Stimulated activated naive CD8-positive, alpha-beta T cell treated with anti-CD3 and anti-CD28 coated beads, Interleukin-15, Interleukin-2, amounts not matched to agents 100 ng/mL and 50 ng/mL, for 24 hours (primary cell): ENCODE measurements around the gene RMND5B.

Experiments used
- H3K27ac Mint-ChIP-seq: one replicate; pipeline ENCODE4 v1.8.0; 2021; ENCODE audit warnings: mild to moderate bottlenecking, mixed read lengths
- H3K27me3 Mint-ChIP-seq: one replicate; pipeline ENCODE4 v1.8.0; 2021; ENCODE audit warnings: mixed read lengths
- H3K36me3 Mint-ChIP-seq: one replicate; pipeline ENCODE4 v1.8.0; 2021; ENCODE audit warnings: low read depth, mixed read lengths
- H3K4me1 Mint-ChIP-seq: one replicate; pipeline ENCODE4 v1.8.0; 2021; ENCODE audit warnings: low read depth, mixed read lengths
- H3K4me3 Mint-ChIP-seq: one replicate; pipeline ENCODE4 v1.8.0; 2021; ENCODE audit warnings: mild to moderate bottlenecking, mixed read lengths
- H3K9me3 Mint-ChIP-seq: one replicate; pipeline ENCODE4 v1.8.0; 2021; ENCODE audit warnings: mixed read lengths

The RMND5B gene

DNA sequence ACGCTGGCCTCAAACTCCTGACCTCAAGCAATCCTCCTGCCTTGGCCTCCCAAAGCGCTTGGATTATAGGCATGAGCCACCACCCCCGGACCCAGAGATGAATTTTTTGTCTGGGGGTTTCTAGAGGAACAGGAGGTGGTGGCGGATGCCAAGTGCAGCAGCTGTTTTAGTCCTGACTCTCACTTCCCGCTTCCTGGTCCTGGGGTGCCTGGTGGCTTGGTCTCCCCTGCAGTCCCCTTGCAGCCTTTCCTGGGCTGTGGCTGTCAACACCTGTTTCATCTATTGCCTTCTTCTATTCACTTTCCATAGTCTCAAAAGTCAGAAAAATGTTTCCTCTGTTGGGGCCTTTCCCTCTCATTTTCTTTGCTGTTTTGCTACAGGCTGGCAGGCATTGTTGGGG, 29.4 kb downstream of the RMND5B start:
- H3K9me3 Mint-ChIP-seq, result no peaks in the 10 kb centered on the region
- no peaks in the 10 kb centered on the region for H3K36me3 Mint-ChIP-seq
- H3K27me3 Mint-ChIP-seq, result peaks cover 6% of the 10 kb centered on the region
- no peak overlapping the region for H3K4me3 Mint-ChIP-seq
- no peak overlapping the region for H3K27ac Mint-ChIP-seq
- peaks cover 9% of the 10 kb centered on the region for H3K4me1 Mint-ChIP-seq

- peaks cover 8% of the 10 kb centered on the region for H3K4me1 Mint-ChIP-seq
- no peaks in the 10 kb centered on the region for H3K9me3 Mint-ChIP-seq
- no peaks in the 10 kb centered on the region for H3K36me3 Mint-ChIP-seq
- no peak overlapping the region for H3K27ac Mint-ChIP-seq
- H3K27me3 Mint-ChIP-seq, result peaks cover 6% of the 10 kb centered on the region
- no peak overlapping the region for H3K4me3 Mint-ChIP-seq
Measured at GRCh38 chr5:178162481-178162880, 31.7 kb downstream of the RMND5B start.

GRCh38 chr5:178163772-178164735, 33.2 kb downstream of the RMND5B start:
- no peaks in the 10 kb centered on the region for H3K36me3 Mint-ChIP-seq
- peaks cover 8% of the 10 kb centered on the region for H3K4me1 Mint-ChIP-seq
- H3K4me3 Mint-ChIP-seq, result peak overlapping the region; percentile 23
- H3K9me3 Mint-ChIP-seq, result no peaks in the 10 kb centered on the region
- H3K27ac Mint-ChIP-seq, result no peak overlapping the region
- peaks cover 6% of the 10 kb centered on the region for H3K27me3 Mint-ChIP-seq

DNA sequence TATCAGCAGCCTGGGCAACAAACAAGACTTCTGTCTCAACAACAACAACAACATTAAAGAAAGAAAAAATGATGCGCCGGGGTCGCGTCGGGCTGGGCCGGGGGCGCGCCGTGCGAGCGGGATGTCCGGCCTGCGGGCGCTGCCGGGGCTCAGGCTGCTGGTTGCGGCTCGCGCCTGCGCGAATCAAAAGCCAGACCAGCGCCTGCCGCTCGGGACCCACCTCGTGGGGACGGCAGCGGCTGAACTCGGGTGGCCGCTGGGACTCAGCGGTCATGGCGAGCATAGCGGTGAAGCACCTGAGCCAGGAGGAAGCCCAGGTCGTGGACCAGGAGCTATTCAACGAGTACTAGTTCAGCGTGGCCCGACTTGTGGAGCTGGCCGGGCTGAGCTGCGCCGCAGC, 34.8 kb downstream of the RMND5B start:
- no peak overlapping the region for H3K27ac Mint-ChIP-seq

DNA sequence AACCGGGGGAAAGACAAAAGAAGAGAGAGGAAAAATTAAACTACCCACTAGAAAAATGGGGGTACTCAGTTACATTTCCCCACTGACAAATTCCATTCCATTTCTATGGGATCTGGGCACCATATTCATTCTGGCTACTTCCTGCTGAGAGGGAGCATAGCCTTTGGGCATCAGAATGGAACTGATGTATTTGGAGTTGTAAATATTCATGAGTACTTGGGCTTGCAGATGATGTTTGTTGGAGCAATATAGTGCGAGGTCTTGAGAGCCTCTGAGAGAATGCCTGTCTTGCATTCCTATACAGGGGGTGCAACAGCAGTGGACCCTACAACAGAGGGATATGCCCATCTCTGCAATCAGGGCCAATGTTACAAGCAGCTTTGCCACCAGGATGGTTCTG, 39.6 kb downstream of the RMND5B start:
- H3K4me3 Mint-ChIP-seq, result no peak overlapping the region
- H3K27ac Mint-ChIP-seq, result no peak overlapping the region
- no peaks in the 10 kb centered on the region for H3K4me1 Mint-ChIP-seq
- H3K9me3 Mint-ChIP-seq, result no peaks in the 10 kb centered on the region
- no peaks in the 10 kb centered on the region for H3K27me3 Mint-ChIP-seq
- no peaks in the 10 kb centered on the region for H3K36me3 Mint-ChIP-seq

More for the DNA sequence above, 34.8 kb downstream of the RMND5B start:
- Mint-ChIP-seq H3K4me3 (no peak overlapping the region), H3K9me3 (no peaks in the 10 kb centered on the region), H3K4me1 (peaks cover 8% of the 10 kb centered on the region), H3K27me3 (peaks cover 6% of the 10 kb centered on the region), H3K36me3 (no peaks in the 10 kb centered on the region)

DNA sequence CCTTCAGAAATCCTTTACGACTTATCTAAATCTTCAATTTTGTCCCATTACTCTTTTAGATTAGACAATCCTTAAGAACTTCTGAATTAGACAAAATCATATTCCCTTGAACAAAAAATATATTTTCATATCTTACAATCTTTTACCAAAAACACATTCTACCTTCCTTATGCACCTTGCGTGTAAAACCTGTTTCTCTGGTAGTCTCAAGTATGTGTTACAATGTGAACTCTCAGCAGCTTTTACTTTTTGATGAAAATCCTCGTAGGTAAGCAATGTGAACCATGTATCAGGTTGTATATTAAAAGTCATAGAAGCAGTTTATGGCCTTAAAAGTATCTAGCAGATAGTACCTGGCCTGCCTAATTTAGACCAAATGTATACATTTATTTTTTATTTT, 43.6 kb downstream of the RMND5B start:
- H3K4me1 Mint-ChIP-seq, result no peaks in the 10 kb centered on the region
- no peak overlapping the region for H3K27ac Mint-ChIP-seq
- H3K4me3 Mint-ChIP-seq, result no peak overlapping the region

DNA sequence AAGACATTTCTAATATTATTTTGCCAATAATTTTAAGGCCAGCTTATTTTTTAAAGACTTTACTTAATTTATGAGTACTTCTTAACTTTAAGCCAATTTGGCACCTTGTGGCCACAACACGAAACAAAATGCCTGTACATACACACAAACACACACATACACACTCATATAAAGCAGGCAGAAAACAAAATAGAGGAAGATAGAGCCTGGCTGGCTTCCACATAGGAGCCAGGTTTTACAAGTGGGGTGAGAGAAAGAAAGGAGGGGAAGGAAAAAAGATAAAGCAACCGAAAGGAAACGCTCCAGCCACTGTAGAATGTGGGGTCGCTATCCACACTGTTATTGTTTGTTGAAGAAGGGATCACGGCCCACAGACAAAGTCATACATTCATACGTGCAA, 46.0 kb downstream of the RMND5B start:
- H3K4me3 Mint-ChIP-seq, result no peak overlapping the region
- H3K36me3 Mint-ChIP-seq, result no peaks in the 10 kb centered on the region

More for the DNA sequence above, 43.6 kb downstream of the RMND5B start:
- Mint-ChIP-seq H3K9me3 (no peaks in the 10 kb centered on the region), H3K27me3 (no peaks in the 10 kb centered on the region), H3K36me3 (no peaks in the 10 kb centered on the region)

GRCh38 chr5:178177569-178177968, 46.8 kb downstream of the RMND5B start:
- Mint-ChIP-seq H3K27me3 (peaks cover 3% of the 10 kb centered on the region), H3K9me3 (no peaks in the 10 kb centered on the region), H3K27ac (no peak overlapping the region), H3K4me1 (peaks cover 7% of the 10 kb centered on the region), H3K36me3 (no peaks in the 10 kb centered on the region), H3K4me3 (no peak overlapping the region)

More for the DNA sequence above, 46.0 kb downstream of the RMND5B start:
- H3K27me3 Mint-ChIP-seq, result peaks cover 3% of the 10 kb centered on the region
- H3K27ac Mint-ChIP-seq, result no peak overlapping the region
- H3K4me1 Mint-ChIP-seq, result no peaks in the 10 kb centered on the region
- no peaks in the 10 kb centered on the region for H3K9me3 Mint-ChIP-seq

DNA sequence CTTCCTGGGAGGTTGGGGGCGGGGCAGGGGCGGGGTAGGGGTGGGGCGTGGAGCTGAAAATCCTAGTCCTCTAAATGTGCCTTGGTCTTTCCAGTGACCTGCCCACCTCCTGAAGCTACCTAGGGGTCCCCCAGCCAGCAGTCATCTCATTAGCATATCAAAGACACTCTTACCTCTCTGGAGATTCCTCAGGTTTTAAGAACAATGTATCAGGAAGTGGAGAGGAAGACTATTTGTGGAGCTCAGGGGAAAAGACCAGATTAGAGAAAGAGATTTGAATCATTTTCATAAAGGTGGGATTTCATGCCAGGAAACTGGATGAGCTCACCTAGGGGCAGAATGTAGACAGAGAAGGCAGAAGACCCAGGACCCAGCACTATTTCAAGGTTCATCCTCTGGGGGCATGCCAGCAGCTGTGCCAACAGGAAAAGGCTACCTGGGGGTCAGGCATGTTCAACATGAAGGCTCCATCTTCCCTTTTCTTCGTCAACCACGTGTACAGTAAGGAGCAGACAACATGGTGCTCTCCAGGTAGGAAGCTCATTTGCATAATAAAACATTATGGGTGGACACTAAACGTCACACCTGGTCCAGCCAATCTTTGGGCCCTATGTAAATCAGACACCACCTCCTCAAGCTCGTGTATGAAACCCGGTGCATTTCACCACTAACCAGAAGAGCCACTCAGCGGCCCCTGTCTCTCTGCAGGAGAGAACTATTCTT, 49.5 kb downstream of the RMND5B start:
- Mint-ChIP-seq H3K27me3 (peaks cover 3% of the 10 kb centered on the region), H3K36me3 (no peaks in the 10 kb centered on the region), H3K27ac (no peak overlapping the region), H3K4me3 (no peak overlapping the region), H3K9me3 (no peaks in the 10 kb centered on the region), H3K4me1 (peaks cover 7% of the 10 kb centered on the region)

DNA sequence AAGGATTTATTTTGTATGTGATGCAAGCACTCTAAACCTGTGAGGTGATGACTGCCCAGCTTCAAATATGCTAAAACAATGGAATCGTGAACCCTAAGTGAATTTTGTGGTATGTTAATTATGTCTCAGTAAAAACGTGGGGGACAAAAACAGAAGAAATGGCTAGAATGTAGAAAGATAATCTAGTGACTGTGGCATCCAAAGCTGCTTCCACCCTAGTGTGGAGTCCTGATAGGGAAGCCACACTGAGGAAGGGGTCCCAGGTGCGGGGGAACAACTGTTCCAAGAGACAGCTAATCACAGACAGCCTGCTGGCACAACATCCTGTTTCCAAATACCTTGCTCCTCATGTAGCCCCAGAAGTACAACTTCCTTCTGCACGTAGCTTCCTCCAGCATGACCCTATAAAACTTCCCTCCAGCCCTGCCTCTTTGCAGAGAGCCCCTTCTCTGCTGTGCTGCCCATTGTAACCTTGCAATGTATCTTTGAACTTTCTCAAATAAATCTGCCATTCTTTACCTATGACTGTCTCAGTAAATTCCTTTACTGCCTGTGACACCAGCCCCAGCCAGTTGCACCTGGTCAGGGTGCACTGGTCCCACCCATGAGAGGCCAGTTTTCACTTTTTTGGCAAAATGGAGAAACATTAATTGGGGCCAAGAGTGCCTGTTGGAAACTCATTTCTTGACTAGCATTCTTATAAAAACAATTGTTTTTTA, 51.5 kb downstream of the RMND5B start:
- Mint-ChIP-seq H3K9me3 (no peaks in the 10 kb centered on the region), H3K4me1 (peaks cover 7% of the 10 kb centered on the region), H3K27ac (no peak overlapping the region), H3K27me3 (peaks cover 3% of the 10 kb centered on the region), H3K36me3 (no peaks in the 10 kb centered on the region), H3K4me3 (no peak overlapping the region)

- no peaks in the 10 kb centered on the region for H3K9me3 Mint-ChIP-seq
- H3K27ac Mint-ChIP-seq, result no peak overlapping the region
- H3K27me3 Mint-ChIP-seq, result no peaks in the 10 kb centered on the region
- H3K4me1 Mint-ChIP-seq, result peaks cover 7% of the 10 kb centered on the region
- no peak overlapping the region for H3K4me3 Mint-ChIP-seq
- H3K36me3 Mint-ChIP-seq, result no peaks in the 10 kb centered on the region
Measured at GRCh38 chr5:178186427-178186826, 55.6 kb downstream of the RMND5B start.

DNA sequence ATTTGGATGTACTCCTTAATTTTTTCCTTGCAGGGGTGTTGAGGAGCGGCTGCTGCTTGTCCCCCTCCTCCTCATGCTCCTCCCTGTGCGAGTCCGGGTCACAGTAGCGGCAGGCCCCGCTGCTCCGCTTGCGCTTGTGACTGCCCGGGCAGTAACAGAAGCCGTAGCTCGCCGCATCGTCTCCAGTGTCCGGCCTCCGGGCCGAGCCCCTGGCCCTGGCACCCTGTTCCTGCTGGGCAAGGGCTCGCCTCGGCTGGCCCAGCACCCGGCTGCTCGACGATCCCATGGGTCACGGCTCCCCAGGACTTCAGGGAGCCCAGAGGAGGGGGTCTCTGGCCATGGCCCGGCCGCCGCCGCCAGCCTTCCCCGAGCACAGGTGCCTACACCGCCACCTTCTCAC, 56.2 kb downstream of the RMND5B start, which contains the start of gene GMCL2:
TSS of gene GMCL2 (minus strand) at position 358 of the 400 bp plus-strand sequence. CDS start at position 286, 72 bp downstream.
- peaks cover 6% of the 10 kb centered on the region for H3K4me1 Mint-ChIP-seq
- no peaks in the 10 kb centered on the region for H3K27me3 Mint-ChIP-seq
- no peaks in the 10 kb centered on the region for H3K9me3 Mint-ChIP-seq
- H3K4me3 Mint-ChIP-seq, result no peak within 1 kb of the TSS
- no peak within 1 kb of the TSS for H3K27ac Mint-ChIP-seq
- H3K36me3 Mint-ChIP-seq, result no peaks in the 10 kb centered on the region

GRCh38 chr5:178189433-178189832, 58.6 kb downstream of the RMND5B start:
- peaks cover 12% of the 10 kb centered on the region for H3K4me1 Mint-ChIP-seq
- no peaks in the 10 kb centered on the region for H3K36me3 Mint-ChIP-seq
- H3K27ac Mint-ChIP-seq, result no peak overlapping the region
- peaks cover 6% of the 10 kb centered on the region for H3K27me3 Mint-ChIP-seq
- no peak overlapping the region for H3K4me3 Mint-ChIP-seq
- no peaks in the 10 kb centered on the region for H3K9me3 Mint-ChIP-seq

DNA sequence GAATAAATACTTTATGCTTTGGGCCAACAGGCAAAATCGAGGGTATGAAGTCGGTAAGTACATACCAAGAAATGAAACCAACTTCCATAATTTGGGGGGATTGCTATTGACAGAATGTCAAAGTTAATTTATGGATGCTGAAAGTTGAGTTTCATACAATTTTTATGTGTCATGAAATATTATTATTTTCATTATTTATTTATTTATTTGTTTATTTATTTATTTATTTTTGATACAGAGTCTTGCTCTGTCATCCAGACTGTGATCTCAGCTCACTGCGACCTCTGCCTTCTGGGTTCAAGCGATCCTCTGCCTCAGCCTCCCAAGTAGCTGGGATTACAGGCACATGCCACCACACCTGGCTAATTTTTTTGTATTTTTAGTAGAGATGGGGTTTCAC, 60.8 kb downstream of the RMND5B start:
- Mint-ChIP-seq H3K4me1 (peaks cover 12% of the 10 kb centered on the region), H3K27me3 (peaks cover 6% of the 10 kb centered on the region), H3K4me3 (no peak overlapping the region)

DNA sequence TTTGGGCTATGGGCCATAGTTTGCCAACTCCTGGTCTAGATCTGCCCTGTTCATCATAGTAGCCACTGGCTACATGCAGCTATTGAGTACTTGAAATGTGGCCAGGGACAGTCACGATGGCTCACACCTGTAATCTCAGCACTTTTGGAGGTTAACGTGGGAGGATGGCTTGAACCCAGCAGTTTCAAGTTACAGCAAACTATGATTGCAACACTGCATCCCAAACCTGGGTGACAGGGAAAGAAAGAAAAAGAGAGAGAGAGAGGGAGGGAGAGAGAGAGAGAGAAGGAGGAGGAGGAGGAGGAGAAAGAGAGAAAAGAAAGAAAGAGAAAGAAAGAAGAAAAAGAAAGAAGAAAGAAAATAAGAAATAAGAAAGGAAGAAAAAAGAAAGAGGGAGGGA, 61.4 kb downstream of the RMND5B start:
- Mint-ChIP-seq H3K36me3 (no peaks in the 10 kb centered on the region), H3K27ac (no peak overlapping the region), H3K27me3 (peaks cover 6% of the 10 kb centered on the region), H3K4me3 (no peak overlapping the region), H3K4me1 (peaks cover 12% of the 10 kb centered on the region), H3K9me3 (no peaks in the 10 kb centered on the region)

More for the DNA sequence above, 60.8 kb downstream of the RMND5B start:
- Mint-ChIP-seq H3K27ac (no peak overlapping the region), H3K36me3 (no peaks in the 10 kb centered on the region), H3K9me3 (no peaks in the 10 kb centered on the region)
